Measurements from ENCODE around the gene GABBR2.
"Not testable (repeated sequence)": the region's sequence is repeated elsewhere in the genome, so short reads cannot be mapped to it uniquely, and the experiment has no call there.

Gene GABBR2

GRCh38 chr9:98504298-98505282 lies 204.1 kb downstream of the GABBR2 start:
- no peak for DNase-seq

- peak; percentile 18 for DNase-seq
These were observed 204.9 kb downstream of the GABBR2 start for GRCh38 chr9:98503867-98504266.

- DNase-seq: no peak
These were observed 205.8 kb downstream of the GABBR2 start for GRCh38 chr9:98502976-98503325.

- DNase-seq: peak; percentile 34
These were observed 206.3 kb downstream of the GABBR2 start for GRCh38 chr9:98502311-98502975.

- DNase-seq: peak; percentile 22
These were observed 206.9 kb downstream of the GABBR2 start for GRCh38 chr9:98501819-98502218.

- DNase-seq: not testable (repeated sequence)
These were observed 207.5 kb downstream of the GABBR2 start for GRCh38 chr9:98501259-98501658.

GRCh38 chr9:98500337-98500919 lies 208.3 kb downstream of the GABBR2 start:
- peak; percentile 33 for DNase-seq

GRCh38 chr9:98495530-98495929 lies 213.2 kb downstream of the GABBR2 start:
- DNase-seq: no peak

- no peak for DNase-seq
These were observed 213.9 kb downstream of the GABBR2 start for GRCh38 chr9:98494852-98495251.

- DNase-seq: no peak
These were observed 216.9 kb downstream of the GABBR2 start for GRCh38 chr9:98491828-98492227.

- no peak for DNase-seq
These were observed 217.5 kb downstream of the GABBR2 start for GRCh38 chr9:98491231-98491651.

GRCh38 chr9:98488571-98489312 lies 220.0 kb downstream of the GABBR2 start:
- no peak for DNase-seq

GRCh38 chr9:98485706-98486105 lies 223.0 kb downstream of the GABBR2 start:
- no peak for DNase-seq

GRCh38 chr9:98484162-98484561 lies 224.6 kb downstream of the GABBR2 start:
- no peak for DNase-seq

GRCh38 chr9:98482226-98482625 lies 226.5 kb downstream of the GABBR2 start:
- no peak for DNase-seq

- no peak for DNase-seq
These were observed 227.1 kb downstream of the GABBR2 start for GRCh38 chr9:98481676-98482075.

GRCh38 chr9:98479967-98480847 lies 228.5 kb downstream of the GABBR2 start:
- DNase-seq: no peak

GRCh38 chr9:98479449-98479848 lies 229.3 kb downstream of the GABBR2 start:
- DNase-seq: no peak

- DNase-seq: no peak
These were observed 230.9 kb downstream of the GABBR2 start for GRCh38 chr9:98477884-98478283.

- DNase-seq: no peak
These were observed 236.5 kb downstream of the GABBR2 start for GRCh38 chr9:98472216-98472615.

GRCh38 chr9:98471185-98471584 lies 237.6 kb downstream of the GABBR2 start:
- DNase-seq: no peak

Data from activated CD8-positive, alpha-beta memory T cell treated with anti-CD3 and anti-CD28 coated beads, Interleukin-2, amount 50 U/mL, for 48 hours (primary cell).